K562 (cell line): ENCODE results near the gene SUPT7L. TPM values are rescaled to one million over a fixed set of nuclear protein-coding genes. Genes with fewer than 3 reads are reported as not detected.

Source experiments
- ARID1B ChIP-seq: fragments of 450-650 bp; IDR thresholded peaks from 2 replicates; pipeline ENCODE4 v1.6.1; 2016; ENCODE audit warnings: antibody characterized with exemption, mild to moderate bottlenecking, inconsistent platforms
- BACH1 ChIP-seq: fragments of 200-800 bp; sonication (Bioruptor generic); IDR thresholded peaks from 2 replicates; pipeline ENCODE4 v1.6.1; 2016; ENCODE audit warnings: missing genetic modification characterization, missing compliant biosample characterization
- BMI1 ChIP-seq: fragments of 150-350 bp; IDR thresholded peaks from 2 replicates; pipeline ENCODE4 v1.6.1; 2014; ENCODE audit warnings: low read length
- C11orf30 ChIP-seq: fragments of 450-650 bp; IDR thresholded peaks from 2 replicates; pipeline ENCODE4 v1.6.1; 2016; ENCODE audit warnings: low read depth, mild to moderate bottlenecking
- CC2D1A ChIP-seq: fragments of 450-650 bp; IDR thresholded peaks from 2 replicates; pipeline ENCODE4 v1.6.1; 2017; ENCODE audit warnings: mild to moderate bottlenecking
- ELF1 ChIP-seq: fragments of 200-800 bp; sonication (Bioruptor generic); IDR thresholded peaks from 2 replicates; pipeline ENCODE4 v1.6.1; 2016; ENCODE audit warnings: missing genetic modification characterization, missing compliant biosample characterization
- FOSL1 ChIP-seq: fragments of 200-800 bp; sonication (Bioruptor generic); conservative IDR thresholded peaks from 2 replicates; pipeline ENCODE4 v1.6.1; 2016; ENCODE audit warnings: missing genetic modification characterization, missing compliant biosample characterization
- FOXP4 ChIP-seq: sonication (generic); formaldehyde crosslinking; IDR thresholded peaks from 2 replicates; pipeline ENCODE4 v1.8.0; 2022; ENCODE audit warnings: mild to moderate bottlenecking, missing genetic modification reagents, borderline replicate concordance
- HES1 ChIP-seq: fragments of 450-650 bp; IDR thresholded peaks from 2 replicates; pipeline ENCODE4 v1.6.1; 2016; ENCODE audit warnings: low read depth, mild to moderate bottlenecking, moderate library complexity
- IFI16 ChIP-seq: fragments of 250-450 bp; sonication (Bioruptor Pico); IDR thresholded peaks from 2 replicates; pipeline ENCODE4 v2.1.2; 2022; ENCODE audit warnings: mild to moderate bottlenecking, inconsistent platforms
- JUN ChIP-seq, 2 experiments: sonication (generic) in 1 of 2; formaldehyde crosslinking in 1 of 2; IDR thresholded peaks; 2 replicates each; pipeline versions ENCODE4 v1.6.1 to v1.8.0; 2012 to 2022; ENCODE audit warnings: borderline replicate concordance in 2 of 2, mild to moderate bottlenecking in 2 of 2, improper control_type of control experiment in 1 of 2, low read depth in 1 of 2, low read length in 1 of 2, missing genetic modification reagents in 1 of 2
- MCM7 ChIP-seq, 2 experiments: fragments of 450-650 bp; IDR thresholded peaks; 2 replicates each; pipeline ENCODE4 v1.6.1; 2016 to 2018
- NCOA2 ChIP-seq, 2 experiments: fragments of 450-650 bp; IDR thresholded peaks; 2 replicates each; pipeline ENCODE4 v1.6.1; 2018; ENCODE audit warnings: mild to moderate bottlenecking in 2 of 2, moderate library complexity in 1 of 2; ENCODE audit not compliant: partially characterized antibody in 2 of 2
- NFE2 ChIP-seq: IDR thresholded peaks from 2 replicates; pipeline ENCODE4 v1.6.1; 2014; ENCODE audit warnings: antibody characterized with exemption, low read depth
- NFRKB ChIP-seq: fragments of 450-650 bp; IDR thresholded peaks from 2 replicates; pipeline ENCODE4 v1.6.1; 2016; ENCODE audit warnings: low read depth
- PHB2 ChIP-seq: fragments of 450-650 bp; IDR thresholded peaks from 2 replicates; pipeline ENCODE4 v1.6.1; 2017; ENCODE audit warnings: low read depth
- POLR2B ChIP-seq: fragments of 450-650 bp; IDR thresholded peaks from 2 replicates; pipeline ENCODE4 v1.6.1; 2018; ENCODE audit warnings: low read depth; ENCODE audit not compliant: partially characterized antibody
- RBM25 ChIP-seq: fragments of 200-400 bp; formaldehyde crosslinking; IDR thresholded peaks from 2 replicates; pipeline ENCODE4 v1.6.1; 2018; ENCODE audit warnings: low read length, low read depth, moderate library complexity; ENCODE audit not compliant: severe bottlenecking
- SPI1 ChIP-seq: IDR thresholded peaks from 2 replicates; pipeline ENCODE4 v1.6.1; 2011; ENCODE audit warnings: low read depth, low read length, control low read depth, borderline replicate concordance
- U2AF2 ChIP-seq: fragments of 200-400 bp; formaldehyde crosslinking; optimal IDR thresholded peaks from 2 replicates; pipeline ENCODE3; 2017; ENCODE audit warnings: low read depth, mild to moderate bottlenecking, low read length
- ZFX ChIP-seq: sonication (generic); formaldehyde crosslinking; IDR thresholded peaks from 2 replicates; pipeline ENCODE4 v1.8.0; 2022; ENCODE audit warnings: mild to moderate bottlenecking, missing genetic modification reagents, moderate library complexity
- ZNF449 ChIP-seq: fragments of 250-450 bp; sonication (Bioruptor Pico); IDR thresholded peaks from 2 replicates; pipeline ENCODE4 v1.8.0; 2022; ENCODE audit warnings: moderate library complexity, mild to moderate bottlenecking, inconsistent platforms
- ZNF551 ChIP-seq: fragments of 250-450 bp; sonication (Bioruptor Pico); IDR thresholded peaks from 2 replicates; pipeline ENCODE4 v1.5.0; 2021; ENCODE audit warnings: mild to moderate bottlenecking, moderate library complexity
- ZNF584 ChIP-seq: fragments of 200-800 bp; sonication (Bioruptor generic); IDR thresholded peaks from 2 replicates; pipeline ENCODE4 v1.6.1; 2016; ENCODE audit warnings: low read depth, mild to moderate bottlenecking, missing genetic modification characterization, missing compliant biosample characterization
- ZSCAN32 ChIP-seq: fragments of 450-650 bp; formaldehyde crosslinking; IDR thresholded peaks from 2 replicates; pipeline ENCODE4 v1.4.0; 2020; ENCODE audit warnings: mild to moderate bottlenecking, moderate library complexity
- polyA plus RNA-seq, 8 experiments: library from polyadenylated mRNA; depleted of rRNA in 4 of 8; stranded (reverse) in 5 of 8; unstranded in 3 of 8; fragments of >200 nt; fragmentation: Nextera tagmentation in 2 of 8; fragmentation: Illumina TruSeq in 1 of 8; extraction: Ambion mirVana in 2 of 8; extraction: Trizol in 1 of 8; gene quantifications; 2 replicates each; pipeline versions ENCODE4 v1.2.1 to v1.2.3, GENCODE V29; 2011 to 2014; ENCODE audit warnings: inconsistent platforms in 1 of 8, missing spikeins in 1 of 8
- total RNA-seq, 7 experiments: library from RNA; depleted of rRNA in 6 of 7; stranded (reverse); fragments of >200 nt in 6 of 7; fragmentation: Illumina TruSeq in 2 of 7; extraction: Trizol in 2 of 7; gene quantifications; 2 replicates each; pipeline versions ENCODE4 v1.2.1 to v1.2.3, GENCODE V29; 2011 to 2021; ENCODE audit warnings: low replicate concordance in 1 of 7
- TF ChIP-seq, protein P1 (sequence below): fragments of 250-450 bp; sonication (Bioruptor Pico); IDR thresholded peaks from 2 replicates; pipeline ENCODE4 v1.9.0; 2021; ENCODE audit warnings: mild to moderate bottlenecking

The SUPT7L gene
- total and polyA plus RNA-seq, 9 of the 15 experiments (the other 6 are each of a cell fraction or from before 2014, with no cell fraction given) = 22.0 to 72.8 (median 40.2) TPM

- TF ChIP-seq FOXP4 (CRISPR knock-in tag) = no peak
- TF ChIP-seq ZNF551 (CRISPR knock-in tag) = no peak
- no peak for TF ChIP-seq IFI16 (CRISPR knock-in tag)
- TF ChIP-seq ELF1 (tag) = peak; percentile 66
- TF ChIP-seq ZSCAN32 (CRISPR knock-in tag) = no peak
- TF ChIP-seq NCOA2 (IDR thresholded peaks at IDR 0.05; ENCODE audit: partially characterized antibody in 2 of 2) = no peak
- peak; percentile 59; the same call in 1 of the 2 replicates for TF ChIP-seq SPI1
- no peak for TF ChIP-seq NFRKB
- no peak for TF ChIP-seq BMI1
- no peak for TF ChIP-seq U2AF2
- no peak for TF ChIP-seq BACH1 (tag)
- TF ChIP-seq CC2D1A = no peak
- TF ChIP-seq PHB2 = no peak
- no peak for TF ChIP-seq RBM25
- no peak for TF ChIP-seq POLR2B
- TF ChIP-seq ARID1B = peak; percentile 42; the same call in 1 of the 2 replicates
- no peak for TF ChIP-seq HES1
- TF ChIP-seq NFE2 = peak; percentile 79
- TF ChIP-seq MCM7 (IDR thresholded peaks at IDR 0.05) = no peak
- peak; percentile 54 for TF ChIP-seq FOSL1 (tag)
- peak; percentile 81 for TF ChIP-seq JUN (IDR thresholded peaks at IDR 0.05; ENCODE audit: borderline replicate concordance, low read depth, low read length)
- TF ChIP-seq JUN (CRISPR knock-in tag; IDR thresholded peaks at IDR 0.05; ENCODE audit: borderline replicate concordance) = no peak
- no peak for TF ChIP-seq ZFX (CRISPR knock-in tag)
- TF ChIP-seq, protein P1, sequence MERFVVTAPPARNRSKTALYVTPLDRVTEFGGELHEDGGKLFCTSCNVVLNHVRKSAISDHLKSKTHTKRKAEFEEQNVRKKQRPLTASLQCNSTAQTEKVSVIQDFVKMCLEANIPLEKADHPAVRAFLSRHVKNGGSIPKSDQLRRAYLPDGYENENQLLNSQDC (CRISPR knock-in tag) = no peak
- TF ChIP-seq ZNF584 (CRISPR knock-in tag) = peak; percentile 47; the same call in 1 of the 2 replicates
- peak; percentile 83 for TF ChIP-seq C11orf30
- no peak for TF ChIP-seq ZNF449 (CRISPR knock-in tag)
Measured at GRCh38 chr2:27705851-27706622, 42.6 kb upstream of the SUPT7L start (continued).
